ENCODE results near the gene DMRTC1B.
"Not testable (repeated sequence)": the region's sequence is repeated elsewhere in the genome, so short reads cannot be mapped to it uniquely, and the experiment has no call there.

The DMRTC1B gene, protein sequence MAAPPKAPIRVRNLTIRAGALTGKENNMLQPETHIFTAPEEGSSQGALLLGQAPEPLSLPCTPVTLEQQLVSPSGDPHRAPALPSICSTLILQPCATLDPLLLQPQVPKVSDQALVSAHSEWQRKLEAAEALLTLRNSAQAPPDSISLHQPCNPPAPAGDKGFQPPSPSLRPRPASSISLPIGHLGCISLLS

GRCh38 chrX:72776653-72777466, at the start of gene DMRTC1B:
Gene DMRTC1B (plus strand): TSS chrX:72776890. CDS start chrX:72845136, 68,246 bp downstream.
- not testable (repeated sequence) for H3K4me3 ChIP-seq (ENCODE audit: low read length)

DNA sequence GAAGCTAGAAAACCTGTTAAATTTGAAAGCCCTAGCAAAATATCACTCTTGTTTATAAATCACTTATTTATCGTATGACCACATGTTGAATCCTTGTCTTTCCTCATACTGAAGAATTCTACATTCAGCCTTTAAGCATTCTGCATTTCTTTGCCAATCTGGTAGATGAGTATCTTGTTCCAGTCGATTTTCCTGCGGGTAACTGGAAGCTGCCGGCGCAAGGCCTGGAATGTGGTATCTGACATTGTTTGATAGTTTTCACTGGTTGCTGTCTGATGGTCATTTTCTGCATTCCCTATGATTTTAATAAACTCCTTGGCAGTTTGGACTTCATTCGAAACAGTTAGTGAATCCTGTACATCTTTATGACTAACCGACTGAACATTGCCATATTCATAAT, 48.8 kb upstream of the DMRTC1B start:
- no peak for TF ChIP-seq ZNF274 (IDR thresholded peaks at IDR 0.05; ENCODE audit: low read depth, low read length)
- H3K4me3 ChIP-seq (ENCODE audit: low read length), result no peak overlapping the region

DNA sequence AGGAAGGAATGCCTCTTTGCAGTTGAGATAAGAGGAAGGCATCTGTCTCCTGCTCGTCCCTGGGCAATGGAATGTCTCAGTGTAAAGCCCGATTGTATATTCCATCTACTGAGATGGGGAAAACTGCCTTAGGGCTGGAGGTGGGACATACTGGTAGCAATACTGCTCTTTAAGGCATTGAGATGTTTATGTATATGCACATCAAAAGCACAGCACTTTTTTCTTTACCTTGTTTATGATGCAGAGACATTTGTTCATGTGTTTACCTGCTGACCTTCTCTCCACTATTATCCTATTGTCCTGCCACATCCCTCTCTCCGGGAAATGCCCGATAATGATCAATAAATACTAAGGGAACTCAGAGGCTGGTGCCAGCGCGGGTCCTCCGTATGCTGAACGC, 43.1 kb upstream of the DMRTC1B start:
- not testable (repeated sequence) for H3K4me3 ChIP-seq (ENCODE audit: low read length)

DNA sequence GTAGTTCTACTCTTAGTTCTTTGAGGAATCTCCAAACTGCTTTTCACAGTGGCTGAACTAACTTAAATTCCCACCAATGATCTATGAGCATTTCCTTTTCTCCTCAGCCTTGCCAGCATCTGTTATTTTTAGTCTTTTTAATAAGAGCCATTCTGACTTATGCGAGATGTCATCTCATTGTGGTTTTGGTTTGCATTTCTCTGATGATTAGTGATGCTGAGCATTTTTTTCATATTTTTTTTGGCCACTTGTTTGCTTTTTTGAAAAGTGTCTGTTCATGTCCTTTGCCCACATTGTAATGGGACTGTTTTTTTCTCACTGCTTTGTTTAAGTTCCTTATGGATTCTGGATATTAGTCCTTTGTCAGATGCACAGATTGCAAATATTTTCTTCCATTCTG, 41.1 kb upstream of the DMRTC1B start:
- H3K4me3 ChIP-seq (ENCODE audit: low read length), result no peak overlapping the region
- no peak for TF ChIP-seq ZNF274 (IDR thresholded peaks at IDR 0.05; ENCODE audit: low read depth, low read length)

GRCh38 chrX:72745546-72745945, 31.1 kb upstream of the DMRTC1B start:
- not testable (repeated sequence) for H3K4me3 ChIP-seq (ENCODE audit: low read length)

- not testable (repeated sequence) for H3K4me3 ChIP-seq (ENCODE audit: low read length)
Measured at GRCh38 chrX:72748545-72748944, 28.1 kb upstream of the DMRTC1B start.

DNA sequence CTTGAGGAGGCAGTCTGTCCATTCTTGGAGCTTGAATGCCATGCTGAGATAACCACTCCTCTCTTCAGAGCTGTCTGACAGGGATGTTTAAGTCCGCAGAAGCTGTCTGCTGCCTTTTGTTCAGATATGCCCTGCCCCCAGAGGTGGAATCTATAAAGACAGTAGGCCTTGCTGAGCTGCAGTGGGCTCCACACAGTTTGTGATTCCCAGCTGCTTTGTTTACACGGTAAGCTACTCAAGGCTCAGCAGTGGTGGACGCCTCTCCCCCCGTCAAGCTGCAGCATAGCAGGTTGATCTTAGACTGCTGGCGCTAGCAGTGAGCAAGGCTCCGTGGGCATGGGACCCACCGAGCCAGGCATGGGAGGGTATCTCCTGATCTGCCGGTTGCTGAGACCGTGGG, 16.2 kb upstream of the DMRTC1B start:
- H3K4me3 ChIP-seq (ENCODE audit: low read length), result not testable (repeated sequence)

DNA sequence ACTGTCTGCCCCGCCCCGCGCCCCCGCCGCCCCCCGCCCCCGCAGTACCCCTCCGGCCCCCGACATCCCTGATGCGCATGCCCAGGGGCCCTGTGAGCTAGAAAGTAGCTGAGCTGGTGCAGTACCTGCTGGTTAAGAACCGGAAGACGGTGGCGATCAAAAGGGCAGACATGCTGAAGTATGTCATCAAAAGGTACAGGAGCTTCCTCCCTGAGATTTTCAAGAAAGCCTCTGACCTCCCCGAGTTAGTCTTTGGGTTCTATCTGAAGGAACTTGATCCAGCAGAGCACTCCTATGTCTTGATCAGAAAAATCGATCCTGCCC, 739 bp downstream of the DMRTC1B start:
- not testable (repeated sequence) for H3K4me3 ChIP-seq (ENCODE audit: low read length)

DNA sequence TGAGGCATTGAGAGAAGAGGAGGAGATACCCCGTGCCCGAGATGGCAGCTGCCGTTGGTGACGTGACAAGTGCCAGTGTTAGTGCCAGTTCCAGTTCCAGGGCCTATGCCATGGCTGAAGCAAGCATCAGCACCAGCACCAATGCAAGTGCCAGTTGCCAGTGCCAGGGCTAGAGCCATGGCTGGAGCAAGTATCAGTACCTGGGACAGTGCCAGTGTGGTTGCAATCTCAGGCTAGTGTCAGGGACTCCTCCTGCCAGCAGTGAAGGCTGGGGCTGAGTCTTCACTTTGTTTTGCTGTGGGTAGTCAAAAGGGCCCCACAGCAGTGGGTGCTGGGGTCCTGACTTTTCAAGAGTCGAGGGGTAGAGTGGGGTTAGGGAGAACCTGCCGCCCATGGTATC, 1.5 kb downstream of the DMRTC1B start:
- not testable (repeated sequence) for H3K4me3 ChIP-seq (ENCODE audit: low read length)

DNA sequence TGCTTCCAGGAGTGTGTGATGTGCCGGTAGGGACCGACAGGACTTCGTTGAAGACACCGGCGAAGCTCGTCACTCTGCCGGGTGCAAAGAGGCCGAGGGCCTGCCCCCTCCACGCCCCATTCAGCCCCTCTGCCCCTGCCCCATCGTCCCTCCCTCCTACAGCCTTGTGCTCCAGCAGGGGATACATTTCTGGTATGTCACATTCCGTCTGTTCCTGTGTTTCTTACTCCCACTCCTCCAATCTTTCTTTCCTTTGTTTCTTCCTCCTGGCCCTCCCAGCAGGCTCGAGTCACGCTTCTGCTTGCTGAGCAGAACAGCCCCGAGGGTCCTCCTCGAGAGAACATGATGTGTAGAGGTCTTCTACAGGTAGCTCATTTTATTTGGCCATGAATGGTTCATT, 5.9 kb downstream of the DMRTC1B start, which contains the start of gene FAM236B:
Gene FAM236B, minus strand, starts transcription at position 101 of the 400 bp plus-strand sequence. Its CDS starts 100 bp downstream, at position 1.
- not testable (repeated sequence) for H3K4me3 ChIP-seq (ENCODE audit: low read length)

DNA sequence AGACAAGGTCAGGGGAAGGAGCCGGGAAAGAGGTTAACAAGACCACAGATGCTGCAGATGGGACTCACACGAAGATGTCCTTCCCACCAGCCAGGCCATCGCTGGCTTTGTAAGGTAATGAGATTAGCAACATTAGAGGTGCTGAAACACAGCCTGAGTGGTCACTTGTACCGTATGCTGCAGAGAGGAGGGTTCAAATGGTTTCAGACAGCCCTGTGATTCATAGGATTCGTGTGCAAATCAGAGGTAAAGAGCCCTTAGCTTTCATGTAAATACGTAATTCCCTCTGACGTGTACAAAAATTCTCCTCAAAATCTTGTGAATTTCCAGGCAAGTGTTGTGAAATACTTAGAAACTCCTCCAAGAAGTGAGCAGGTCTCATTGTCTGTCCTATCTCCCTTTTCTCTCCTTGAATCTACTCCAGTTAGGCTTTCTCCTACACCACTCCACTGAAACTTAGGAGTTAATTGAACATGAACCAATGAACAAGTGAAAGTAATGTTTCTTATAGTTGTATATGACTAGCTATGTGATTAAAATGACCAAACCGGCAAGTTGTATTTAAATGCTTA, 6.8 kb downstream of the DMRTC1B start:
- H3K4me3 ChIP-seq (ENCODE audit: low read length), result not testable (repeated sequence)

DNA sequence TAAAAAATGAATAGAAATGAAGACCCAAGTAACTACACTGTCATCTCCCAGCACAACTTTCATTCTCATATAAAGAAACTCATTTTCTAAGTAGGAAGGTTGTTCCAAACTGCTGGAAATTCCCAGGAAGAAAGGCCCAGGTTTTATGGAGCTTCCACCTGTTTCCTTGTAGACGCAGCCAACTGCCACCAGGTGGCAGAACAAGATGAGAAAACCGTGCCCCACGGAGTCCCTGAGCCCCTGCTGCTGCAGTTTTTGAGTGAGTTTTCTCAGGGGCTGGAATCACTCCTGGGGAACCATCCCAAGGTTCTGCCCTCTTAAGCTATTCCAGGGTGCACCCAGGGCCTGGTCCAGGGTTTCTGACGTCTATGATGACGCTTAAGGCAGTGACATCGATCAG, 7.3 kb downstream of the DMRTC1B start:
- H3K4me3 ChIP-seq (ENCODE audit: low read length), result not testable (repeated sequence)

GRCh38 chrX:72788142-72788541, 11.5 kb downstream of the DMRTC1B start:
- H3K4me3 ChIP-seq (ENCODE audit: low read length), result not testable (repeated sequence)

GRCh38 chrX:72790390-72790789, 13.7 kb downstream of the DMRTC1B start:
- H3K4me3 ChIP-seq (ENCODE audit: low read length), result not testable (repeated sequence)

GRCh38 chrX:72808110-72808509, 31.4 kb downstream of the DMRTC1B start, which contains the start of gene FAM236D:
Gene FAM236D (minus strand): TSS chrX:72808210. CDS start chrX:72808110, 100 bp downstream.
- H3K4me3 ChIP-seq (ENCODE audit: low read length), result not testable (repeated sequence)

- H3K4me3 ChIP-seq (ENCODE audit: low read length), result not testable (repeated sequence)
Measured at GRCh38 chrX:72830701-72831100, 54.0 kb downstream of the DMRTC1B start.

DNA sequence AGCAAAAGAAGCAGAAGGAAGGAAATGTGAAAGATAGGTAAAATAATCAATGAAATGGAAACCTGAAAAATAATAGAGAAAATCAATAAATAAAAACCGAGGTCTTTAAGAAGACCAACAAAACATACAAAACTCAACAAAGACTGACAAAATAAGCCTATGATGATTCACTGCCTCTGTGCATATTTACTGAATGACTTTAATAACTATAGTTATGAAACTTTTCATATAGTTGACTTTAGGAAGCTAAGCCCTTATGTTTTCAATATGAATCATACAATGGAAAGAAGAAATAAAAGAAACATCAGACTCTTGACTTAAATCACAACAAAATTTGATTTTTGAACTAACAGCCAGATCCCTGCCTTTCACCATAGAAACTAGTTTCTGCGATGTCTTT, 60.8 kb downstream of the DMRTC1B start:
- not testable (repeated sequence) for H3K4me3 ChIP-seq (ENCODE audit: low read length)

GRCh38 chrX:72882898-72883297, 106.2 kb downstream of the DMRTC1B start:
- H3K4me3 ChIP-seq (ENCODE audit: low read length), result not testable (repeated sequence)

GRCh38 chrX:72889740-72890139, 113.0 kb downstream of the DMRTC1B start:
- H3K4me3 ChIP-seq (ENCODE audit: low read length), result not testable (repeated sequence)
